HG03039 (cell line): ENCODE results near the gene SCNN1G.
A peak's percentile ranks its signal among the peaks of the same experiment; 100 is the strongest.
"Not testable (repeated sequence)": the region's sequence is repeated elsewhere in the genome, so short reads cannot be mapped to it uniquely, and the experiment has no call there.

Experiments used
- ATAC-seq: cut with Tn5 transposase; IDR thresholded peaks from one replicate; pipeline ENCODE4 v1.9.1; 2021; ENCODE audit warnings: mild to moderate bottlenecking, moderate library complexity; ENCODE audit not compliant: unreplicated experiment

The SCNN1G gene

GRCh38 chr16:23182679-23183542 lies at the start of gene SCNN1G:
SCNN1G (plus strand) TSS chr16:23182745; CDS start chr16:23186272, 3,527 bp downstream.
- peak; percentile 9 for ATAC-seq

GRCh38 chr16:23132775-23133463 lies 49.6 kb upstream of the SCNN1G start:
- no peak for ATAC-seq

GRCh38 chr16:23134274-23134673 lies 48.3 kb upstream of the SCNN1G start:
- no peak for ATAC-seq

GRCh38 chr16:23137256-23137655 lies 45.3 kb upstream of the SCNN1G start:
- ATAC-seq, result no peak

- ATAC-seq, result no peak
These were observed 44.7 kb upstream of the SCNN1G start for GRCh38 chr16:23137818-23138217.

GRCh38 chr16:23140107-23140506 lies 42.4 kb upstream of the SCNN1G start:
- ATAC-seq, result no peak

- no peak for ATAC-seq
These were observed 41.5 kb upstream of the SCNN1G start for GRCh38 chr16:23141033-23141432.

- no peak for ATAC-seq
These were observed 41.0 kb upstream of the SCNN1G start for GRCh38 chr16:23141500-23141899.

GRCh38 chr16:23141959-23142740 lies 40.4 kb upstream of the SCNN1G start:
- no peak for ATAC-seq

- ATAC-seq, result no peak
These were observed 39.2 kb upstream of the SCNN1G start for GRCh38 chr16:23143391-23143790.

GRCh38 chr16:23144393-23144792 lies 38.2 kb upstream of the SCNN1G start:
- ATAC-seq, result not testable (repeated sequence)

- ATAC-seq, result no peak
These were observed 37.4 kb upstream of the SCNN1G start for GRCh38 chr16:23145186-23145585.

- no peak for ATAC-seq
These were observed 36.9 kb upstream of the SCNN1G start for GRCh38 chr16:23145608-23146007.

GRCh38 chr16:23146877-23147601 lies 35.5 kb upstream of the SCNN1G start:
- ATAC-seq, result no peak

GRCh38 chr16:23147666-23148065 lies 34.9 kb upstream of the SCNN1G start:
- no peak for ATAC-seq

GRCh38 chr16:23148166-23148512 lies 34.4 kb upstream of the SCNN1G start:
- no peak for ATAC-seq

- ATAC-seq, result peak; percentile 40
These were observed 33.9 kb upstream of the SCNN1G start for GRCh38 chr16:23148513-23149266.

GRCh38 chr16:23149267-23149992 lies 33.1 kb upstream of the SCNN1G start, which contains the start of gene USP31:
USP31 (minus strand) TSS chr16:23149452; CDS start chr16:23149270, 182 bp downstream.
- ATAC-seq, result peak; percentile 90

GRCh38 chr16:23149993-23150364 lies 32.6 kb upstream of the SCNN1G start:
- no peak for ATAC-seq
